Large intestine (tissue), 3 donors: Measurements from ENCODE around the gene CDH12. TPM values are rescaled to one million over a fixed set of nuclear protein-coding genes. Genes with fewer than 3 reads are reported as not detected.
"Not testable (repeated sequence)": the region's sequence is repeated elsewhere in the genome, so short reads cannot be mapped to it uniquely, and the experiment has no call there.

ENCODE experiments used
- DNase-seq, 2 donors: peaks; one replicate each; pipeline versions ENCODE4 v3.0.0 to v3.0.0-alpha.2; 2013
- H3K27ac ChIP-seq: one replicate; pipeline ENCODE4 v1.5.1; 2013; ENCODE audit warnings: low read length
- H3K27me3 ChIP-seq: 2 replicates; pipeline ENCODE4 v1.6.1; 2013; ENCODE audit warnings: low read length; ENCODE audit not compliant: control insufficient read depth, insufficient read depth
- H3K36me3 ChIP-seq: 2 replicates; pipeline ENCODE4 v1.6.1; 2013; ENCODE audit warnings: low read length; ENCODE audit not compliant: control insufficient read depth, insufficient read depth
- H3K4me1 ChIP-seq: one replicate; pipeline ENCODE4 v1.6.1; 2013; ENCODE audit warnings: low read length; ENCODE audit not compliant: control insufficient read depth, insufficient read depth
- H3K4me3 ChIP-seq: one replicate; pipeline ENCODE4 v1.5.1; 2013; ENCODE audit warnings: low read length
- H3K9me3 ChIP-seq: one replicate; pipeline ENCODE4 v1.6.1; 2013; ENCODE audit warnings: mild to moderate bottlenecking, low read depth, low read length, moderate library complexity; ENCODE audit not compliant: control insufficient read depth
- WGBS: methylation state at CpG from one replicate; pipeline ENCODE4 v1.1.5; 2013; ENCODE audit warnings: low lambda C conversion rate; ENCODE audit not compliant: insufficient coverage; 5-methylcytosine and 5-hydroxymethylcytosine counted together
- polyA plus RNA-seq: library from polyadenylated mRNA; unstranded; fragments of 120-200 nt; gene quantifications from one replicate; pipeline ENCODE4 v1.2.1, GENCODE V29; 2013

Gene CDH12
- polyA plus RNA-seq, 1 donor, result 1.1 TPM

- H3K4me3 ChIP-seq, H3K4me1 ChIP-seq, DNase-seq, H3K36me3 ChIP-seq, H3K9me3 ChIP-seq, H3K27ac ChIP-seq, H3K27me3 ChIP-seq: not testable (repeated sequence)
- WGBS, result no CpG with 5 or more reads among the region's 1 CpG
Measured at GRCh38 chr5:22156953-22157352, 696.2 kb downstream of the CDH12 start.

GRCh38 chr5:22154779-22155178 is 698.4 kb downstream of the CDH12 start:
- not testable (repeated sequence) for H3K4me1 ChIP-seq, H3K36me3 ChIP-seq, DNase-seq, H3K9me3 ChIP-seq, H3K27ac ChIP-seq, H3K27me3 ChIP-seq, H3K4me3 ChIP-seq
- no CpG with 5 or more reads among the region's 2 CpGs for WGBS

- H3K36me3 ChIP-seq, H3K4me3 ChIP-seq, DNase-seq, H3K4me1 ChIP-seq, H3K27ac ChIP-seq, H3K9me3 ChIP-seq, H3K27me3 ChIP-seq: not testable (repeated sequence)
- no CpG with 5 or more reads among the region's 9 CpGs for WGBS
Measured at GRCh38 chr5:22151801-22152200, 701.3 kb downstream of the CDH12 start.

- not testable (repeated sequence) for H3K27ac ChIP-seq, H3K36me3 ChIP-seq, H3K27me3 ChIP-seq, H3K4me1 ChIP-seq, DNase-seq, H3K9me3 ChIP-seq, H3K4me3 ChIP-seq
- WGBS, result no CpG with 5 or more reads among the region's 1 CpG
Measured at GRCh38 chr5:22140418-22140817, 712.7 kb downstream of the CDH12 start.

GRCh38 chr5:22139662-22140300 is 713.4 kb downstream of the CDH12 start:
- not testable (repeated sequence) for H3K9me3 ChIP-seq, H3K4me1 ChIP-seq, H3K4me3 ChIP-seq, H3K36me3 ChIP-seq, DNase-seq, H3K27me3 ChIP-seq, H3K27ac ChIP-seq
- WGBS, result 100% methylated on average over 1 of the region's 6 CpGs

GRCh38 chr5:22111320-22111719 is 741.8 kb downstream of the CDH12 start:
- no peak overlapping the region for H3K27ac ChIP-seq
- DNase-seq, result no peak
- WGBS, result 100% methylated on average over 2 of the region's 3 CpGs
- H3K4me3 ChIP-seq, result no peak overlapping the region
- H3K4me1 ChIP-seq, result no peaks in the 10 kb centered on the region
- H3K36me3 ChIP-seq, result no peaks in the 10 kb centered on the region
- H3K9me3 ChIP-seq, result no peaks in the 10 kb centered on the region
- no peaks in the 10 kb centered on the region for H3K27me3 ChIP-seq

- no peaks in the 10 kb centered on the region for H3K9me3 ChIP-seq
- peak in 1 of 2 donors; percentile 2 for DNase-seq
- H3K4me1 ChIP-seq, result no peaks in the 10 kb centered on the region
- H3K27me3 ChIP-seq, result no peaks in the 10 kb centered on the region
- no peaks in the 10 kb centered on the region for H3K36me3 ChIP-seq
- no peak overlapping the region for H3K27ac ChIP-seq
- H3K4me3 ChIP-seq, result no peak overlapping the region
Measured at GRCh38 chr5:22109315-22109714, 743.8 kb downstream of the CDH12 start.

GRCh38 chr5:22108545-22108944 is 744.6 kb downstream of the CDH12 start:
- H3K9me3 ChIP-seq, result no peaks in the 10 kb centered on the region
- H3K4me3 ChIP-seq, result no peak overlapping the region
- H3K4me1 ChIP-seq, result no peaks in the 10 kb centered on the region
- H3K27me3 ChIP-seq, result no peaks in the 10 kb centered on the region
- DNase-seq, result no peak
- H3K36me3 ChIP-seq, result no peaks in the 10 kb centered on the region
- H3K27ac ChIP-seq, result no peak overlapping the region

GRCh38 chr5:22102823-22103359 is 750.3 kb downstream of the CDH12 start:
- H3K36me3 ChIP-seq, result no peaks in the 10 kb centered on the region
- WGBS, result no CpG with 5 or more reads among the region's 5 CpGs

GRCh38 chr5:22088517-22088916 is 764.6 kb downstream of the CDH12 start:
- WGBS, result no CpG with 5 or more reads among the region's 2 CpGs
- H3K36me3 ChIP-seq, result no peaks in the 10 kb centered on the region
- no peak overlapping the region for H3K4me3 ChIP-seq
- H3K9me3 ChIP-seq, result no peaks in the 10 kb centered on the region
- no peak for DNase-seq
- no peaks in the 10 kb centered on the region for H3K4me1 ChIP-seq
- H3K27ac ChIP-seq, result no peak overlapping the region
- no peaks in the 10 kb centered on the region for H3K27me3 ChIP-seq

More at GRCh38 chr5:22102823-22103359, 750.3 kb downstream of the CDH12 start:
- H3K4me1 ChIP-seq, result no peaks in the 10 kb centered on the region
- no peak overlapping the region for H3K4me3 ChIP-seq
- no peak for DNase-seq
- no peak overlapping the region for H3K27ac ChIP-seq
- H3K27me3 ChIP-seq, result no peaks in the 10 kb centered on the region
- no peaks in the 10 kb centered on the region for H3K9me3 ChIP-seq

GRCh38 chr5:22079566-22079965 is 773.6 kb downstream of the CDH12 start:
- no peak for DNase-seq
- WGBS, result 37% methylated on average over 2 of the region's 3 CpGs
- H3K9me3 ChIP-seq, result no peaks in the 10 kb centered on the region
- H3K27ac ChIP-seq, result no peak overlapping the region
- no peaks in the 10 kb centered on the region for H3K36me3 ChIP-seq
- H3K4me3 ChIP-seq, result no peak overlapping the region
- no peaks in the 10 kb centered on the region for H3K27me3 ChIP-seq
- H3K4me1 ChIP-seq, result no peaks in the 10 kb centered on the region
